ENCODE results near the gene CACNB4.

DNA sequence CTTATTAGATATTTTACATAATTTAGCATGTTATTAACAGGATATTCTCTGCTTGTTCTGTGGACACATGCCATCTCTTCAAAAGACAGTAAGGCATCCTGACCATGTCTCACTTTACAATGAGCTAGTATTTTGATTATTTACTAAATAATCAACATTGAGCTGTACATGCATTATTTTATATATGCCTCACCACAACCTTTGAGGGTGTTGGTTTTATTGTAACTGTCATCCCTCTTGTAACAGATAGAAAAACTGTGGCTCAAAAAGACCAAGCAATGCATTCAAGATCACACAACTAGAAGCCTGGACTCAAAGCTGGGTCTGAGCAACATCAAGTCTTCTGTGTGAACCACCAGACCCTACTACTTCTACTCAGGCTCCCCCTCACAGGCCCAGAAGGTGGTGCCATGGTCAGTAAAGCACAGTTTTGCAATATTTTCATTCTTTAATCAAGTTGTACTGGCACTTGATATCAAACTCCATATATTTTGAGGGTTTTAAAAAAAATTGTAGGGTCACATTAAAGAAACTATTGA lies 165.5 kb downstream of the CACNB4 start:
- TF ChIP-seq, protein P1, sequence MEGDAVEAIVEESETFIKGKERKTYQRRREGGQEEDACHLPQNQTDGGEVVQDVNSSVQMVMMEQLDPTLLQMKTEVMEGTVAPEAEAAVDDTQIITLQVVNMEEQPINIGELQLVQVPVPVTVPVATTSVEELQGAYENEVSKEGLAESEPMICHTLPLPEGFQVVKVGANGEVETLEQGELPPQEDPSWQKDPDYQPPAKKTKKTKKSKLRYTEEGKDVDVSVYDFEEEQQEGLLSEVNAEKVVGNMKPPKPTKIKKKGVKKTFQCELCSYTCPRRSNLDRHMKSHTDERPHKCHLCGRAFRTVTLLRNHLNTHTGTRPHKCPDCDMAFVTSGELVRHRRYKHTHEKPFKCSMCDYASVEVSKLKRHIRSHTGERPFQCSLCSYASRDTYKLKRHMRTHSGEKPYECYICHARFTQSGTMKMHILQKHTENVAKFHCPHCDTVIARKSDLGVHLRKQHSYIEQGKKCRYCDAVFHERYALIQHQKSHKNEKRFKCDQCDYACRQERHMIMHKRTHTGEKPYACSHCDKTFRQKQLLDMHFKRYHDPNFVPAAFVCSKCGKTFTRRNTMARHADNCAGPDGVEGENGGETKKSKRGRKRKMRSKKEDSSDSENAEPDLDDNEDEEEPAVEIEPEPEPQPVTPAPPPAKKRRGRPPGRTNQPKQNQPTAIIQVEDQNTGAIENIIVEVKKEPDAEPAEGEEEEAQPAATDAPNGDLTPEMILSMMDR (IDR thresholded peaks at IDR 0.05): no peak
- no peak for TF ChIP-seq POLR2A (IDR thresholded peaks at IDR 0.05)
